GM21619 (cell line): ENCODE results near the gene C1QA.
"Not testable (repeated sequence)": the region's sequence is repeated elsewhere in the genome, so short reads cannot be mapped to it uniquely, and the experiment has no call there.

Experiments used
- ATAC-seq: cut with Tn5 transposase; IDR thresholded peaks from one replicate; pipeline ENCODE4 v1.9.1; 2021; ENCODE audit not compliant: unreplicated experiment

Gene C1QA

DNA sequence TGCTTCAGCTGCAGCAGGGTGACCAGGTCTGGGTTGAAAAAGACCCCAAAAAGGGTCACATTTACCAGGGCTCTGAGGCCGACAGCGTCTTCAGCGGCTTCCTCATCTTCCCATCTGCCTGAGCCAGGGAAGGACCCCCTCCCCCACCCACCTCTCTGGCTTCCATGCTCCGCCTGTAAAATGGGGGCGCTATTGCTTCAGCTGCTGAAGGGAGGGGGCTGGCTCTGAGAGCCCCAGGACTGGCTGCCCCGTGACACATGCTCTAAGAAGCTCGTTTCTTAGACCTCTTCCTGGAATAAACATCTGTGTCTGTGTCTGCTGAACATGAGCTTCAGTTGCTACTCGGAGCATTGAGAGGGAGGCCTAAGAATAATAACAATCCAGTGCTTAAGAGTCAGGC lies 2.9 kb downstream of the C1QA start:
- ATAC-seq, result no peak

- no peak for ATAC-seq
Measured at GRCh38 chr1:22641247-22641646, 4.8 kb downstream of the C1QA start.

GRCh38 chr1:22641906-22642636 lies 5.6 kb downstream of the C1QA start:
- no peak for ATAC-seq

- ATAC-seq, result no peak
Measured at GRCh38 chr1:22643381-22643780, 7.0 kb downstream of the C1QA start, which contains the start of gene C1QC. C1QC (plus strand) TSS chr1:22643633; CDS start chr1:22644024, 391 bp downstream.

DNA sequence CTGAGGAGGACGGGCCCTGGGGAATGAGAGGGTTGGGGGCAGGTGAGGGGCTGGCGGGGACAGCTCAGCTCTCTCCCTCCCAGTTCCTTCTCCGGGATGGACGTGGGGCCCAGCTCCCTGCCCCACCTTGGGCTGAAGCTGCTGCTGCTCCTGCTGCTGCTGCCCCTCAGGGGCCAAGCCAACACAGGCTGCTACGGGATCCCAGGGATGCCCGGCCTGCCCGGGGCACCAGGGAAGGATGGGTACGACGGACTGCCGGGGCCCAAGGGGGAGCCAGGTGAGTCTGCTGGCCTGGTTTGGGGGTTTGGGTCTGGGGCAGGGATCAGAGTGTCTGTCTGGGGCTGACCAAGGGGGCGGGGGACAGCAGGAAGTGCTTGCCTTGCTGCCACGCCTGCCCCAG lies 7.5 kb downstream of the C1QA start:
- ATAC-seq, result no peak

GRCh38 chr1:22645931-22646330 lies 9.5 kb downstream of the C1QA start:
- ATAC-seq, result no peak

DNA sequence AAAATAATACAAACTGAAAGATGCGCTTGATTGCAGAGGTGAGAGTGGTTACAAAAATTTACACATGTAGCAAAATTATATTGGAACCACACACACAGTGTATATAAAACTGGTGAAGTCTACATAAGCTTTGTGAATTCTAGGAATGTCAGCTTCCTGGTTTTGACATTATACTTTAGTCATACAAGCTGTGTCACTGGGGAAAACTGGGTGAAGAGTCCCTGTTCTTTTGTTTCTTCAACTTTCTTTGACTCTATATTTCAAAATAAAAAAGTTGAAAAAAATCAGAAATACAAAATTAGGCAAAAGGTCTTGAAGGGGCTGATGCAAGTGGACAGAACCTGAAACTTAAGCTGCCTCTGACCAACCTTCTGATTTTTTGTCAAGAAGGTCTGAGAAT lies 10.0 kb downstream of the C1QA start:
- ATAC-seq, result no peak

GRCh38 chr1:22650089-22650693 lies 13.8 kb downstream of the C1QA start:
- ATAC-seq, result no peak

DNA sequence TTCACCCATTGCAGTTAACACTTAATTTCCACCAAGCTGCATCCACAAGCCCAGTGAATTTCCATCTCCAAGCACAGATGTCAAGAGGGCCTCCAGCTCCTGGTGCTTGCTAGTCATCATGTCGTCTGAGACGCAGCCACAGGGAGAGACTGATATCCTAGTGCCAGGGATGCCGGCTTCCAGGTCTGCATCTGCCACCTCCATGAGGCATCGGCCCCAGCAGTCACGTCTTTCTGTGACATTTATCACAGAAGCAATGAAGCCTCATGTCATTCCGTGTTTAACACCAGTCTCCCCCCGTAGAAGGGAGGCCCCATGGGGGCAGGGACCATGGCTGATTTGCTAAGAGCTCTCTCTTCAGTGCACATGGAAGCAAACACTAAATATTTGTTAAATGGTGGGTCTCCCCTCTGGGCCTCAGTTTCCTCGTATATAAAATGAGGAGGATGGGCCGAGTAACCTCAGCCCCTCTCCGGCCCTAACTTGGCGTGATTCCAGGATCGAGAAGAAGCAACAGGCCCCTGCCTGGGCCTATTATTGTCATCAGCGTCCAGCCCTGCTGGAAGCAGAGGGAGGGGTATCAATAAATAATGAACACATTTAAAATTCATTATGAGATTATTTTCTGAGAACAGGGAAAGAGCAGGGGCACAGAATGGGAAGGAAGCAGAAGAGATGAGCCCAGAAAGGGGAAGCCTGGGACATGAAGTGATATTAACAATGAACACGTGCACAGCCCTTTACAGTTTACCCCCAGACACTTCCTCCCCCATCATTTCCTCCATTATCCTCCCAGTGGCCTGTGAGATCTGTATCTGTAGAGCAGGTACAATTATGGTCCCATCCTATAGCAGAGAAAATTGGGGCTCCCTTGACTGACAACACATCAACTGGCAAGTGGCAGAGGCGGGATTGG lies 15.8 kb downstream of the C1QA start:
- no peak for ATAC-seq

GRCh38 chr1:22652881-22653316 lies 16.5 kb downstream of the C1QA start, which contains the start of gene C1QB:
C1QB (plus strand) TSS chr1:22653236; CDS start chr1:22659463, 6,227 bp downstream.
- no peak for ATAC-seq

DNA sequence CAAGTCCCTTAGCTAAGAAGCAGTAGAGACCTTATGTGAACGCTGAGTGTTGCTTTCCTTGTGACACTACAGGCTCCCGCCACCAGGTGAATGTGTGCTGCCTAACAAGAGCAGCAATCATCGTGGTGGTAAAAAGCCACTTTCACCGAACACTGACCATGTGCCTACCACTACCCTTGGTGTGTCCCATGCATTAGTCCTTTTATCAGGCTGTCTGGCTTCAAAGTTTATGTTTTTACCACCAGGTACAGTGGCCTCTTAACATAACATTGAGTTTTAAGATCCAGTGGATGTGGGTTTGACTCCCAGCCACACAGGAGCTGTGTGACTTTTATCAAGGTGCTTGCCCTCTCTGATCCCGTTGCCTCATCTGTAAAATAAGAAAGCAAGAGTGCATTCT lies 18.3 kb downstream of the C1QA start:
- ATAC-seq, result no peak

GRCh38 chr1:22658385-22659163 lies 22.1 kb downstream of the C1QA start:
- ATAC-seq, result no peak

- no peak for ATAC-seq
Measured at GRCh38 chr1:22660716-22661241, 24.4 kb downstream of the C1QA start.

- ATAC-seq, result no peak
Measured at GRCh38 chr1:22661880-22662279, 25.5 kb downstream of the C1QA start.

DNA sequence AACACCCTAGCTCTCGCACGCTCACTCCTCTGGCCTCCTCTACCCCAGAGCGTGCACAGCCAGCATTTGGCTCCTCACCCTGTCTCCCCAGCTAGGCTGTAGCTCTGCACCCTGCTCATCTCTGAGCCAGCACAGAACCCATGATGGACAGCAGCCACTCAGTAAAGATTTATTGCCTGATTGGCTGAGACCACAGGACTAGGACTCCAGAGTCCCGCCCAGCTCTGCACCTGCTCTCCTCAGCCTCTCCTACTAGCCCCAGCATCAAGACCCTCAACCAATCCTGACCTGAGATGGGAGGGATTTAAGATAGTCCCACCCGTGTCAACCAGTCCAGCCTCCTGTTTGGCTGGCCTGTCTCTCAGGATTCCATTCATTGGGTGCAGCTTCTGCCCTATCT lies 25.9 kb downstream of the C1QA start:
- no peak for ATAC-seq

GRCh38 chr1:22662986-22663408 lies 26.6 kb downstream of the C1QA start:
- ATAC-seq, result no peak

GRCh38 chr1:22665752-22666151 lies 29.3 kb downstream of the C1QA start:
- no peak for ATAC-seq

DNA sequence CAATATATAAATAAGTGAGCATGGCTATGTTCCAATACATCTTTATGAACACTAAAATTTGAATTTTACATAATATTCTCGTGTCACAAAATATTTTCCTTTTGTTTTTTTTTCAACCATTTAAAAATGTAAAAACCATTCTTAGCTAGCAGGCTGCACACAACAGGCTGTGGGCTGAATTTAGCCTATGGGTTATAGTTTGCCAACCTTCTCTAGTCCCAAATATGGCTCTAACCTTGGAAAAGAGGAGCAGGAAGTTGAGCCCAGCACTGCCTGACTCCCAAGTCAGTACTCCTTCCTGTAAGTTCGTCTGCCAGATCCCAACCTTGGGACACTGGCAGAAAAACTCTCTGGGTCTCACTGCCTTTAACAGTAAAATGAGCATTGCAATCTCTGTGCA lies 30.0 kb downstream of the C1QA start:
- no peak for ATAC-seq

GRCh38 chr1:22668840-22669239 lies 32.4 kb downstream of the C1QA start:
- not testable (repeated sequence) for ATAC-seq

- ATAC-seq, result no peak
Measured at GRCh38 chr1:22670352-22670975, 34.0 kb downstream of the C1QA start.
